HepG2 (cell line): ENCODE results near the gene DND1. TPM values are rescaled to one million over a fixed set of nuclear protein-coding genes. Genes with fewer than 3 reads are reported as not detected.

Experiments used
- AGO1 ChIP-seq: fragments of 200-400 bp; formaldehyde crosslinking; IDR thresholded peaks from 2 replicates; pipeline ENCODE4 v1.6.1; 2017; ENCODE audit warnings: mild to moderate bottlenecking, low read depth, low read length, moderate library complexity; ENCODE audit not compliant: poor library complexity, severe bottlenecking
- CBX1 ChIP-seq: IDR thresholded peaks from one replicate; pipeline ENCODE4 v1.6.1; 2016; ENCODE audit warnings: antibody characterized with exemption, low read depth
- GABPB1 ChIP-seq: IDR thresholded peaks from 2 replicates; pipeline ENCODE4 v1.6.1; 2016; ENCODE audit warnings: mild to moderate bottlenecking, missing genetic modification reagents, moderate library complexity, missing compliant biosample characterization
- HOXA3 ChIP-seq: sonication (generic); formaldehyde crosslinking; IDR thresholded peaks from 2 replicates; pipeline ENCODE4 v1.5.0; 2020; ENCODE audit warnings: missing genetic modification reagents
- KDM1A ChIP-seq: IDR thresholded peaks from 2 replicates; pipeline ENCODE4 v1.6.1; 2016; ENCODE audit warnings: missing compliant biosample characterization
- MIXL1 ChIP-seq: IDR thresholded peaks from 2 replicates; pipeline ENCODE4 v1.6.1; 2016
- NAIF1 ChIP-seq: sonication (generic); formaldehyde crosslinking; IDR thresholded peaks from 2 replicates; pipeline ENCODE4 v1.5.0; 2020; ENCODE audit warnings: mild to moderate bottlenecking, missing genetic modification reagents, borderline replicate concordance
- SIN3B ChIP-seq: fragments of 150-350 bp; IDR thresholded peaks from 2 replicates; pipeline ENCODE4 v1.6.1; 2014; ENCODE audit warnings: low read length
- XBP1 ChIP-seq: sonication (generic); formaldehyde crosslinking; IDR thresholded peaks from 2 replicates; pipeline ENCODE4 v1.5.0; 2020; ENCODE audit warnings: missing genetic modification reagents
- YY1 ChIP-seq: IDR thresholded peaks from 2 replicates; pipeline ENCODE4 v1.6.1; 2011; ENCODE audit warnings: low read length, low read depth, moderate library complexity, mild to moderate bottlenecking; ENCODE audit not compliant: insufficient read depth, insufficient replicate concordance
- ZFP37 ChIP-seq: sonication (generic); formaldehyde crosslinking; IDR thresholded peaks from 2 replicates; pipeline ENCODE4 v1.4.0; 2020; ENCODE audit warnings: missing genetic modification reagents, borderline replicate concordance
- ZNF331 ChIP-seq: sonication (generic); formaldehyde crosslinking; IDR thresholded peaks from 2 replicates; pipeline ENCODE4 v1.4.0; 2020; ENCODE audit warnings: missing genetic modification reagents
- ZNF431 ChIP-seq: sonication (generic); formaldehyde crosslinking; IDR thresholded peaks from 2 replicates; pipeline ENCODE4 v1.9.0; 2022; ENCODE audit warnings: missing genetic modification reagents, low read depth, mild to moderate bottlenecking, borderline replicate concordance
- ZNF577 ChIP-seq: sonication (generic); formaldehyde crosslinking; IDR thresholded peaks from 2 replicates; pipeline ENCODE4 v1.4.0; 2020; ENCODE audit warnings: mild to moderate bottlenecking, low read depth, missing genetic modification reagents, borderline replicate concordance
- ZNF605 ChIP-seq: sonication (generic); formaldehyde crosslinking; IDR thresholded peaks from 2 replicates; pipeline ENCODE4 v1.8.0; 2022; ENCODE audit warnings: mild to moderate bottlenecking, missing genetic modification reagents
- ZNF674 ChIP-seq: sonication (generic); formaldehyde crosslinking; IDR thresholded peaks from 2 replicates; pipeline ENCODE4 v1.5.0; 2020; ENCODE audit warnings: low read depth, mild to moderate bottlenecking, missing genetic modification reagents
- ZSCAN21 ChIP-seq: sonication (generic); formaldehyde crosslinking; IDR thresholded peaks from 2 replicates; pipeline ENCODE4 v1.8.0; 2022; ENCODE audit warnings: mild to moderate bottlenecking, missing genetic modification reagents, moderate library complexity, borderline replicate concordance
- ZSCAN22 ChIP-seq: sonication (generic); formaldehyde crosslinking; IDR thresholded peaks from 2 replicates; pipeline ENCODE4 v1.4.0; 2020; ENCODE audit warnings: mild to moderate bottlenecking, missing genetic modification reagents
- polyA plus RNA-seq, 8 experiments: library from polyadenylated mRNA; depleted of rRNA in 3 of 8; stranded (reverse) in 7 of 8; unstranded in 1 of 8; fragments of >200 nt; fragmentation: Illumina TruSeq in 4 of 8; extraction: Trizol in 4 of 8; gene quantifications; 2 replicates each; pipeline versions ENCODE4 v1.2.1 to v1.2.3, GENCODE V29; 2011 to 2016; ENCODE audit warnings: low read depth in 4 of 8, missing spikeins in 1 of 8, mixed read lengths in 1 of 8; ENCODE audit not compliant: insufficient read depth in 1 of 8
- total RNA-seq, 5 experiments: library from RNA; depleted of rRNA; stranded (reverse); fragments of >200 nt; fragmentation: Illumina TruSeq; extraction: Trizol; gene quantifications; 2 replicates each; pipeline ENCODE4 v1.2.3, GENCODE V29; 2016; ENCODE audit warnings: low read depth in 1 of 5
- TF ChIP-seq, protein P1 (sequence below): sonication (generic); formaldehyde crosslinking; IDR thresholded peaks from 2 replicates; pipeline ENCODE4 v1.5.1; 2020; ENCODE audit warnings: mild to moderate bottlenecking, missing genetic modification reagents
- TF ChIP-seq, protein P2 (sequence below): sonication (generic); formaldehyde crosslinking; IDR thresholded peaks from 2 replicates; pipeline ENCODE4 v1.5.1; 2020; ENCODE audit warnings: missing genetic modification reagents, mild to moderate bottlenecking, borderline replicate concordance
- TF ChIP-seq, protein P3 (sequence below): sonication (generic); formaldehyde crosslinking; IDR thresholded peaks from 2 replicates; pipeline ENCODE4 v1.5.0; 2020; ENCODE audit warnings: mild to moderate bottlenecking, missing genetic modification reagents, borderline replicate concordance

The DND1 gene
- total and polyA plus RNA-seq, 2 of the 13 experiments (the other 11 are each of a cell fraction or from before 2014, with no cell fraction given) = 0.48 to 0.55 TPM

DNA sequence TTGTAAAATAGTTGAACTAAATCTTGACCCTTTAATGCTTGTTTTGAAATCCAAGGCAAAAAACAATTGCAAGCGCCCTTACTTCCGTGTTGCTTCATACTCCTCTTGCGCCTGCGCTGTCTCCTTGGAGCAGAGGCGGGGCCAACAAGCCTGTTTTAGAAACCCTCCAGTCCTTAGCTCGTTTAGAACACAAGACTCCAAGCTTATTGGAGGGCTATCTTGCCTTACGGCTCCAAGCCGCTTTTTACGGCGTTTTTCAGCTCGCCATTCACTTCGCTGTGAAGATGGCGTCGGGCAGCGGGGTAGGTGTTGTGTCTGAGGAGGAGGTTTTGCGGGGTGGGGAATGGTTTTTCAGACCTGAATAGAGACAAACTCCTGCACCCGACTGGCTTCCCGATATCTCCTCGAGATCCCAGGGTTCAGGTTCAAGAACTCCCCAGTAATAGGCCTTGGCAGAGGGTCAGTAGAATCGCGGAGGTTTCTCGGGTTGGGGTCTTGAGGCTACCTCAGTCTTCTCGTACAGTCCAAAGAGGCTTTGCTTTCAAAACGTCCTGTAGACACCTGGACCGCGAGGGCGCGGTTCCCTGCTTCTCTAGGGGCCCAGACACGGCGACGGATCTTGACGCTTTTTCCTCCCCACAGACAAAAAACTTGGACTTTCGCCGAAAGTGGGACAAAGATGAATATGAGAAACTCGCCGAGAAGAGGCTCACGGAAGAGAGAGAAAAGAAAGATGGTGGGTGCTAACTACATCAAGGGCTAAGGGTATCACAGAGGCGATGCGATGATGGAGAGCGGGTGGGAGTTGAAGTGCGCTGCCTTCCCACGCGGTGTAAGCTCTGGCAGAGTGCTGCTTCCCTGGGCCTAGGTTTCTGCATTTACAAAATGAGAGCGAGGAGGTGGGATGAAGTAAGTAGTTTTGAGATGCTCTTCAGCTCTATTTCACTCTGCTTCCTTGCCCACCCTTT is 27.1 kb upstream of the DND1 start, which contains the start of gene ZMAT2 (continued):
- TF ChIP-seq, protein P1, sequence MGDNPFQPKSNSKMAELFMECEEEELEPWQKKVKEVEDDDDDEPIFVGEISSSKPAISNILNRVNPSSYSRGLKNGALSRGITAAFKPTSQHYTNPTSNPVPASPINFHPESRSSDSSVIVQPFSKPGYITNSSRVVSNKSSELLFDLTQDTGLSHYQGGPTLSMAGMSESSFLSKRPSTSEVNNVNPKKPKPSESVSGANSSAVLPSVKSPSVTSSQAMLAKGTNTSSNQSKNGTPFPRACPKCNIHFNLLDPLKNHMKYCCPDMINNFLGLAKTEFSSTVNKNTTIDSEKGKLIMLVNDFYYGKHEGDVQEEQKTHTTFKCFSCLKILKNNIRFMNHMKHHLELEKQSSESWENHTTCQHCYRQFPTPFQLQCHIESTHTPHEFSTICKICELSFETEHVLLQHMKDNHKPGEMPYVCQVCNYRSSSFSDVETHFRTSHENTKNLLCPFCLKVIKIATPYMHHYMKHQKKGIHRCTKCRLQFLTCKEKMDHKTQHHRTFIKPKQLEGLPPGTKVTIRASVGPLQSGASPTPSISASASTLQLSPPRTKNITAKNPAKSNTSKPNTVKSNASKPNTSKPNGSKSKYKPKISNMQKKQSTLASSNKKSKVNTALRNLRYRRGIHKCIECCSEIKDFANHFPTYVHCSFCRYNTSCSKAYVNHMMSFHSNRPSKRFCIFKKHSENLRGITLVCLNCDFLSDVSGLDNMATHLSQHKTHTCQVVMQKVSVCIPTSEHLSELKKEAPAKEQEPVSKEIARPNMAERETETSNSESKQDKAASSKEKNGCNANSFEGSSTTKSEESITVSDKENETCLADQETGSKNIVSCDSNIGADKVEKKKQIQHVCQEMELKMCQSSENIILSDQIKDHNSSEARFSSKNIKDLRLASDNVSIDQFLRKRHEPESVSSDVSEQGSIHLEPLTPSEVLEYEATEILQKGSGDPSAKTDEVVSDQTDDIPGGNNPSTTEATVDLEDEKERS (CRISPR knock-in tag) = peak; percentile 66; the same call in 1 of the 2 replicates
- TF ChIP-seq YY1 (peak; percentile 96), ZSCAN21 (CRISPR knock-in tag) (0 out of 2 replicates have a peak, but pooled peaks have one; percentile 22), HOXA3 (CRISPR knock-in tag) (peak; percentile 88), CBX1 (peak; percentile 41), MIXL1 (CRISPR knock-in tag) (peak; percentile 70; the same call in 1 of the 2 replicates), AGO1 (no peak), ZSCAN22 (no peak), GABPB1 (CRISPR knock-in tag) (peak; percentile 76), ZNF577 (CRISPR knock-in tag) (no peak), XBP1 (CRISPR knock-in tag) (no peak), ZNF431 (CRISPR knock-in tag) (no peak; the same call in 1 of the 2 replicates), NAIF1 (CRISPR knock-in tag) (peak; percentile 44; the same call in 1 of the 2 replicates), ZNF605 (CRISPR knock-in tag) (no peak), ZNF331 (0 out of 2 replicates have a peak, but pooled peaks have one; percentile 12), ZFP37 (CRISPR knock-in tag) (no peak), SIN3B (peak; percentile 85), KDM1A (CRISPR knock-in tag) (no peak), ZNF674 (CRISPR knock-in tag) (no peak)
- TF ChIP-seq, protein P2, sequence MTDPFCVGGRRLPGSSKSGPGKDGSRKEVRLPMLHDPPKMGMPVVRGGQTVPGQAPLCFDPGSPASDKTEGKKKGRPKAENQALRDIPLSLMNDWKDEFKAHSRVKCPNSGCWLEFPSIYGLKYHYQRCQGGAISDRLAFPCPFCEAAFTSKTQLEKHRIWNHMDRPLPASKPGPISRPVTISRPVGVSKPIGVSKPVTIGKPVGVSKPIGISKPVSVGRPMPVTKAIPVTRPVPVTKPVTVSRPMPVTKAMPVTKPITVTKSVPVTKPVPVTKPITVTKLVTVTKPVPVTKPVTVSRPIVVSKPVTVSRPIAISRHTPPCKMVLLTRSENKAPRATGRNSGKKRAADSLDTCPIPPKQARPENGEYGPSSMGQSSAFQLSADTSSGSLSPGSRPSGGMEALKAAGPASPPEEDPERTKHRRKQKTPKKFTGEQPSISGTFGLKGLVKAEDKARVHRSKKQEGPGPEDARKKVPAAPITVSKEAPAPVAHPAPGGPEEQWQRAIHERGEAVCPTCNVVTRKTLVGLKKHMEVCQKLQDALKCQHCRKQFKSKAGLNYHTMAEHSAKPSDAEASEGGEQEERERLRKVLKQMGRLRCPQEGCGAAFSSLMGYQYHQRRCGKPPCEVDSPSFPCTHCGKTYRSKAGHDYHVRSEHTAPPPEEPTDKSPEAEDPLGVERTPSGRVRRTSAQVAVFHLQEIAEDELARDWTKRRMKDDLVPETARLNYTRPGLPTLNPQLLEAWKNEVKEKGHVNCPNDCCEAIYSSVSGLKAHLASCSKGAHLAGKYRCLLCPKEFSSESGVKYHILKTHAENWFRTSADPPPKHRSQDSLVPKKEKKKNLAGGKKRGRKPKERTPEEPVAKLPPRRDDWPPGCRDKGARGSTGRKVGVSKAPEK = no peak
- TF ChIP-seq, protein P3, sequence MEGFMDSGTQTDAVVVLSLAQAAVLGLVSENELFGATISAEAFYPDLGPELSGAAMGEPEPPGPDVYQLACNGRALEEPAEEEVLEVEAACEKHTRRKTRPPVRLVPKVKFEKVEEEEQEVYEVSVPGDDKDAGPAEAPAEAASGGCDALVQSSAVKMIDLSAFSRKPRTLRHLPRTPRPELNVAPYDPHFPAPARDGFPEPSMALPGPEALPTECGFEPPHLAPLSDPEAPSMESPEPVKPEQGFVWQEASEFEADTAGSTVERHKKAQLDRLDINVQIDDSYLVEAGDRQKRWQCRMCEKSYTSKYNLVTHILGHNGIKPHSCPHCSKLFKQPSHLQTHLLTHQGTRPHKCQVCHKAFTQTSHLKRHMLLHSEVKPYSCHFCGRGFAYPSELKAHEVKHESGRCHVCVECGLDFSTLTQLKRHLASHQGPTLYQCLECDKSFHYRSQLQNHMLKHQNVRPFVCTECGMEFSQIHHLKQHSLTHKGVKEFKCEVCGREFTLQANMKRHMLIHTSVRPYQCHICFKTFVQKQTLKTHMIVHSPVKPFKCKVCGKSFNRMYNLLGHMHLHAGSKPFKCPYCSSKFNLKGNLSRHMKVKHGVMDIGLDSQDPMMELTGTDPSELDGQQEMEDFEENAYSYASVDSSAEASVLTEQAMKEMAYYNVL = no peak
